ENCODE measurements around the gene MLX. TPM values are rescaled to one million over a fixed set of nuclear protein-coding genes. Genes with fewer than 3 reads are reported as not detected.
A peak's percentile ranks its signal among the peaks of the same experiment; 100 is the strongest.
"Not testable (repeated sequence)": the region's sequence is repeated elsewhere in the genome, so short reads cannot be mapped to it uniquely, and the experiment has no call there.

Gene MLX
- total RNA-seq, 1 experiment from 2014 or later, result 37.5 TPM

DNA sequence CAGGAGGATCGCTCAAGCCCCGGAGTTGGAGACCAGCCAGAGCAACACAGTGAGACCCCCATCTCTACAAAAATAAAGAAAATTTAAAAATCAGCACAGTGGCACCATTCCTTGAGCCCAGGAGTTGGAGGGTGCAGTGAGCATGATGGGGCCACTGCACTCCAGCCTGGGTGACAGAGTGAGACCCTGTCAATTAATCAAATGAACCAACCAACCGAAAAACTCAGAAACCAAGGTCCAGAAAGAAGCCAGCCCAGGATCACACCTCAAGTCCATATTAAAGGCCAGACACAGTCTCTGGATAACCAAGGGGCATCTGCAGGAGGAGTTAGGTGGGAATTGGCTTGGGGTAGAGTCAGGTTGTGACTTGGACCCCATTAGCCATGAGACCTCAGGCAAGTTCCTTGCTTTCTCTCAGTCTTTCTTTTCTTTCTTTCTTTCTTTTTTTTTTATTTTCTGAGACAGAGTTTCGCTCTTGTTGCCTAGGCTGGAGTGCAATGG is 11.7 kb upstream of the MLX start:
- H3K27me3 ChIP-seq (replicated peaks; ENCODE audit: control insufficient read depth, insufficient read depth, low read length), result no peaks in the 10 kb centered on the region
- no peak for DNase-seq
- TSS peak; percentile 83 for BruUV-seq (replicated peaks)
- Mint-ChIP-seq H3K27me3 (ENCODE audit: insufficient read depth, unreplicated experiment) (no peaks in the 10 kb centered on the region), H3K9me3 (ENCODE audit: unreplicated experiment) (no peaks in the 10 kb centered on the region), H3K4me1 (ENCODE audit: low read depth, unreplicated experiment) (peaks cover 12% of the 10 kb centered on the region), H3K27ac (ENCODE audit: unreplicated experiment) (peak overlapping the region; percentile 94), H3K36me3 (ENCODE audit: insufficient read depth, unreplicated experiment) (peaks cover 23% of the 10 kb centered on the region), H3K4me3 (ENCODE audit: unreplicated experiment) (peak overlapping the region; percentile 97)
- intact Hi-C loops (cut with micrococcal nuclease; ENCODE audit: unreplicated experiment), result no loop called here
- CTCF ChIA-PET, result interaction anchor here (1.3 to 1.9 kb wide), 5 partner anchors 12 to 28 kb away, joined by 3 to 12 read pairs (median 6); partner anchors contain the start of genes NAGLU and PSMC3IP
- H3K36me3 ChIP-seq (ENCODE audit: control insufficient read depth, insufficient read depth, low read length), result no peaks in the 10 kb centered on the region
- H3K4me3 ChIP-seq (ENCODE audit: low read depth, low read length), result peak overlapping the region; percentile 88
- POLR2A ChIA-PET, result interaction anchor here (0.6 to 1.5 kb wide), 8 partner anchors 10 to 571 kb away, joined by 3 to 23 read pairs (median 4); partner anchors contain the start of genes MLX, NAGLU and STAT3
- TF ChIP-seq, protein P1, sequence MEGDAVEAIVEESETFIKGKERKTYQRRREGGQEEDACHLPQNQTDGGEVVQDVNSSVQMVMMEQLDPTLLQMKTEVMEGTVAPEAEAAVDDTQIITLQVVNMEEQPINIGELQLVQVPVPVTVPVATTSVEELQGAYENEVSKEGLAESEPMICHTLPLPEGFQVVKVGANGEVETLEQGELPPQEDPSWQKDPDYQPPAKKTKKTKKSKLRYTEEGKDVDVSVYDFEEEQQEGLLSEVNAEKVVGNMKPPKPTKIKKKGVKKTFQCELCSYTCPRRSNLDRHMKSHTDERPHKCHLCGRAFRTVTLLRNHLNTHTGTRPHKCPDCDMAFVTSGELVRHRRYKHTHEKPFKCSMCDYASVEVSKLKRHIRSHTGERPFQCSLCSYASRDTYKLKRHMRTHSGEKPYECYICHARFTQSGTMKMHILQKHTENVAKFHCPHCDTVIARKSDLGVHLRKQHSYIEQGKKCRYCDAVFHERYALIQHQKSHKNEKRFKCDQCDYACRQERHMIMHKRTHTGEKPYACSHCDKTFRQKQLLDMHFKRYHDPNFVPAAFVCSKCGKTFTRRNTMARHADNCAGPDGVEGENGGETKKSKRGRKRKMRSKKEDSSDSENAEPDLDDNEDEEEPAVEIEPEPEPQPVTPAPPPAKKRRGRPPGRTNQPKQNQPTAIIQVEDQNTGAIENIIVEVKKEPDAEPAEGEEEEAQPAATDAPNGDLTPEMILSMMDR (IDR thresholded peaks at IDR 0.05; ENCODE audit: insufficient read depth in 1 of 2, low read depth in 1 of 2, low read length in 1 of 2, severe bottlenecking in 1 of 2, unreplicated experiment in 1 of 2), result no peak
- peaks cover 8% of the 10 kb centered on the region; the same call in 1 of the 2 replicates for H3K4me1 ChIP-seq
- no peaks in the 10 kb centered on the region for H3K9me3 ChIP-seq

DNA sequence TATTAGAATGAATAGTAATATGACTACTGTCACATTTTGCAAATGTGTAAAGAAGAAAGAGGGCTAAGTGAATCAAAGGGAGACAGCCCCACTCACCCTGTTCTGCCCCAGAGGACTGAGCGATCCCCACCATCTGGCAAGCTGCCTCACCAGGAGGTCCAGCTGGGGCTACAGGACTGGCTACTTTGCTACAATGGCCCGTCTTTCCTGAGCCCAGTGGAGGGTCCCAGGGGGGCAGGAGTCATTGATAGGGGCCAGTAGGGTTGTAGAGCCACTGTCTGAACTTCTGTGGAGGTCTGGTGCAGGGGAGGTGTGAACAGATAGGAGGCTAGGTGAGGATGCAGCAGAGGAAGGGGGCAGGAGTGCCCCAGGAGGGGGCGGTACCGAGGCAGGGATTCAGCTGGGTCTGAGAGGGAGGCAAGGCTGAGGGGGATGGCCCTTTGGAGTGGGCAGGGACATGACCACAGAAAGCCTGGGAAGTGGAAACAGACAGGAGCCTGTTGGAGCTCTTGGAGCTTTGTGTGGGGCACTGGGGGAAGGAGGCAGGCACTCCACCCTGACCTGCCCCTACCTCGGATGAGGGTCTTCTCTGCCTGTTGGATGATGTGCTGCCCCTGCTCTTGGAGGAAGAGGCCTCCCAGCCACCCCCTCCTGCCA is 10.8 kb upstream of the MLX start:
- POLR2A ChIA-PET; H3K9me3 Mint-ChIP-seq (ENCODE audit: unreplicated experiment); intact Hi-C loops (cut with micrococcal nuclease; ENCODE audit: unreplicated experiment); H3K4me3 ChIP-seq (ENCODE audit: low read depth, low read length); H3K27me3 ChIP-seq (replicated peaks; ENCODE audit: control insufficient read depth, insufficient read depth, low read length); H3K36me3 ChIP-seq (ENCODE audit: control insufficient read depth, insufficient read depth, low read length); H3K4me1 ChIP-seq; H3K27me3 Mint-ChIP-seq (ENCODE audit: insufficient read depth, unreplicated experiment); BruUV-seq (replicated peaks); H3K27ac Mint-ChIP-seq (ENCODE audit: unreplicated experiment); H3K9me3 ChIP-seq; CTCF ChIA-PET: not testable (repeated sequence)
- H3K36me3 Mint-ChIP-seq (ENCODE audit: insufficient read depth, unreplicated experiment), result peaks cover 28% of the 10 kb centered on the region
- peaks cover 12% of the 10 kb centered on the region for H3K4me1 Mint-ChIP-seq (ENCODE audit: low read depth, unreplicated experiment)
- DNase-seq, result peak in 1 of 2 experiments; percentile 46
- H3K4me3 Mint-ChIP-seq (ENCODE audit: unreplicated experiment), result peak overlapping the region; percentile 23

DNA sequence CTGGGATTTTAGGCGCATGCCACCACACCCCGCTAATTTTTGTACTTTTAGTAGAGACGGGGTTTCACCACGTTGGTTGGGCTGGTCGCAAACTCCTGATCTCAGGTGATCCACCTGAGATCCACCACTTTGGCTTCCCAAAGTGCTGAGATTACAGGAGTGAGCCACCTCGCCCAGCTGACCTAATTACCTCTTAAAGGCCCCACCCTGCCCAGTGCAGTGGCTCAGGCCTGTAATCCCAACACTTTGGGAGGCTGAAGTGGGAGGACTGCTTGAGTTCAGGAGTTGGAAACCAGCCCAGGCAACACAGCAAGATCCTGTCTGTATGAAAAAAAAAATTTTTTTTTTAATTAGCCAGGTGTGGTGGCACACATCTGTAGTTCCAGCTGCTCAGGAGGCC is 7.8 kb upstream of the MLX start:
- Mint-ChIP-seq H3K4me3 (ENCODE audit: unreplicated experiment) (no peak overlapping the region), H3K4me1 (ENCODE audit: low read depth, unreplicated experiment) (peaks cover 13% of the 10 kb centered on the region), H3K27ac (ENCODE audit: unreplicated experiment) (no peak overlapping the region), H3K9me3 (ENCODE audit: unreplicated experiment) (no peaks in the 10 kb centered on the region), H3K27me3 (ENCODE audit: insufficient read depth, unreplicated experiment) (no peaks in the 10 kb centered on the region), H3K36me3 (ENCODE audit: insufficient read depth, unreplicated experiment) (peaks cover 43% of the 10 kb centered on the region)
- Histone ChIP-seq H3K4me1 (peaks cover 9% of the 10 kb centered on the region), H3K27me3 (replicated peaks; ENCODE audit: control insufficient read depth, insufficient read depth, low read length) (no peaks in the 10 kb centered on the region), H3K4me3 (ENCODE audit: low read depth, low read length) (no peak overlapping the region), H3K9me3 (no peaks in the 10 kb centered on the region), H3K36me3 (ENCODE audit: control insufficient read depth, insufficient read depth, low read length) (no peaks in the 10 kb centered on the region)
- ChIA-PET CTCF (no interaction called here), POLR2A (no interaction called here)
- intact Hi-C loops (cut with micrococcal nuclease; ENCODE audit: unreplicated experiment), result no loop called here
- TF ChIP-seq, protein P1 (IDR thresholded peaks at IDR 0.05; ENCODE audit: insufficient read depth in 1 of 2, low read depth in 1 of 2, low read length in 1 of 2, severe bottlenecking in 1 of 2, unreplicated experiment in 1 of 2), result no peak
- no peak for DNase-seq
- BruUV-seq (replicated peaks), result no TSS peak
